Measurements from ENCODE around the gene MOB1B.

GRCh38 chr4:70915874-70916559, 13.8 kb downstream of the MOB1B start:
- TF ChIP-seq POLR2A (IDR thresholded peaks at IDR 0.05): no peak
- no peak for TF ChIP-seq CTCF (IDR thresholded peaks at IDR 0.05)
